ENCODE results near the gene MEGF11.

GRCh38 chr15:65921780-65922179 is 331.8 kb downstream of the MEGF11 start:
- TF ChIP-seq EZH2 (IDR thresholded peaks at IDR 0.05) (no peak), EZH2phosphoT487 (IDR thresholded peaks at IDR 0.05) (no peak), CTCF (IDR thresholded peaks at IDR 0.05) (no peak)

All from neural progenitor cell (in vitro differentiated cells).